SK-N-SH (cell line): Measurements from ENCODE around the gene PTAFR. TPM values are rescaled to one million over a fixed set of nuclear protein-coding genes. Genes with fewer than 3 reads are reported as not detected.

Experiments
- CTCF ChIA-PET: fragments of 300-600, 350-600 bp; formaldehyde crosslinking; extraction: SDS; loops from one replicate; lab custom pipeline; 2021; lab: Yijun Ruan, JAX
- POLR2A ChIA-PET: fragments of 350-600 bp; sonication (Branson Sonifier 250); formaldehyde crosslinking; extraction: SDS; loops from one replicate; lab custom pipeline; 2020; ENCODE audit warnings: antibody characterized with exemption, inconsistent platforms; lab: Yijun Ruan, JAX
- DNase-seq: peaks from one replicate; pipeline ENCODE4 v3.0.0; 2012
- H2AFZ ChIP-seq: fragments of 200-600 bp; sonication (generic); 2 replicates; pipeline ENCODE4 v1.8.1; 2016; ENCODE audit warnings: antibody characterized with exemption, mild to moderate bottlenecking, low read depth
- H3F3A ChIP-seq: fragments of 200-600 bp; sonication (generic); replicated peaks from 2 replicates; pipeline ENCODE3; 2016; ENCODE audit warnings: antibody characterized with exemption, mild to moderate bottlenecking; ENCODE audit not compliant: insufficient read depth
- H3K27ac ChIP-seq, 2 experiments: fragments of 200-500 bp in 1 of 2; fragments of 200-600 bp in 1 of 2; sonication (Bioruptor generic) in 1 of 2; sonication (generic), shearing (Covaris generic) in 1 of 2; 2 replicates each; pipeline versions ENCODE4 v1.5.1 to v1.6.1; 2014 to 2016; ENCODE audit warnings: low read depth in 2 of 2, inconsistent platforms in 1 of 2, low read length in 1 of 2, mild to moderate bottlenecking in 1 of 2, mixed read lengths in 1 of 2
- H3K27me3 ChIP-seq: fragments of 200-600 bp; sonication (generic), shearing (Covaris generic); 2 replicates; pipeline ENCODE4 v1.6.1; 2016; ENCODE audit warnings: mixed run types; ENCODE audit not compliant: insufficient read depth
- H3K36me3 ChIP-seq, 2 experiments: fragments of 200-500 bp in 1 of 2; fragments of 200-600 bp in 1 of 2; sonication (Bioruptor generic) in 1 of 2; sonication (generic) in 1 of 2; replicated peaks in 1 of 2; 2 replicates each; pipeline versions ENCODE3 to v1.5.1; 2014 to 2016; ENCODE audit warnings: low read length in 1 of 2, mild to moderate bottlenecking in 1 of 2; ENCODE audit not compliant: insufficient read depth in 2 of 2, control insufficient read depth in 1 of 2
- H3K4me1 ChIP-seq, 2 experiments: fragments of 200-500 bp in 1 of 2; fragments of 200-600 bp in 1 of 2; sonication (Bioruptor generic) in 1 of 2; sonication (generic), shearing (Covaris generic) in 1 of 2; 2 replicates each; pipeline versions ENCODE4 v1.5.1 to v1.6.1; 2014 to 2016; ENCODE audit warnings: low read depth in 1 of 2, low read length in 1 of 2, mixed run types in 1 of 2; ENCODE audit not compliant: insufficient read depth in 2 of 2, control insufficient read depth in 1 of 2
- H3K4me2 ChIP-seq: fragments of 200-600 bp; sonication (generic), shearing (Covaris generic); 2 replicates; pipeline ENCODE4 v1.6.1; 2017; ENCODE audit warnings: mixed run types
- H3K4me3 ChIP-seq, 2 experiments: fragments of 200-500 bp in 1 of 2; fragments of 200-600 bp in 1 of 2; sonication (Bioruptor generic) in 1 of 2; sonication (generic), shearing (Covaris generic) in 1 of 2; 2 replicates each; pipeline versions ENCODE4 v1.5.1 to v1.8.1; 2014 to 2016; ENCODE audit warnings: low read depth in 2 of 2, inconsistent platforms in 1 of 2, low read length in 1 of 2, mild to moderate bottlenecking in 1 of 2, mixed read lengths in 1 of 2, moderate library complexity in 1 of 2
- H3K79me2 ChIP-seq: fragments of 200-600 bp; sonication (generic); 2 replicates; pipeline ENCODE4 v1.8.1; 2017; ENCODE audit warnings: mild to moderate bottlenecking; ENCODE audit not compliant: insufficient read depth
- H3K9ac ChIP-seq: fragments of 200-600 bp; sonication (generic); 2 replicates; pipeline ENCODE4 v1.6.1; 2017; ENCODE audit warnings: mixed run types
- H3K9me2 ChIP-seq: fragments of 200-600 bp; sonication (generic); 2 replicates; pipeline ENCODE4 v1.6.1; 2017; ENCODE audit warnings: mixed run types
- H3K9me3 ChIP-seq: fragments of 200-600 bp; sonication (generic); 2 replicates; pipeline ENCODE4 v1.6.1; 2017; ENCODE audit warnings: mixed run types, mild to moderate bottlenecking, moderate library complexity
- H4K20me1 ChIP-seq: fragments of 200-600 bp; sonication (generic); 2 replicates; pipeline ENCODE4 v1.6.1; 2017; ENCODE audit warnings: mild to moderate bottlenecking, mixed run types; ENCODE audit not compliant: insufficient read depth
- CHD2 ChIP-seq: fragments of 150-350 bp; IDR thresholded peaks from 2 replicates; pipeline ENCODE4 v1.6.1; 2018; ENCODE audit warnings: low read length; ENCODE audit not compliant: partially characterized antibody
- ELF1 ChIP-seq: IDR thresholded peaks from 2 replicates; pipeline ENCODE4 v1.4.0; 2012
- EP300 ChIP-seq, 2 experiments: IDR thresholded peaks; 2 replicates each; pipeline versions ENCODE4 v1.4.0 to v1.6.1; 2012; ENCODE audit warnings: borderline replicate concordance in 1 of 2, low read depth in 1 of 2, low read length in 1 of 2
- GATA2 ChIP-seq: sonication (generic); formaldehyde crosslinking; IDR thresholded peaks from 2 replicates; pipeline ENCODE4 v1.5.0; 2020; ENCODE audit warnings: mild to moderate bottlenecking, missing genetic modification reagents
- IRF3 ChIP-seq: fragments of 150-350 bp; IDR thresholded peaks from 2 replicates; pipeline ENCODE4 v1.6.1; 2016; ENCODE audit warnings: mild to moderate bottlenecking, low read depth, low read length
- MEF2A ChIP-seq: IDR thresholded peaks from 2 replicates; pipeline ENCODE4 v1.4.0; 2012; ENCODE audit warnings: low read depth, borderline replicate concordance
- NRF1 ChIP-seq: IDR thresholded peaks from 2 replicates; pipeline ENCODE4 v1.6.1; 2012; ENCODE audit warnings: low read depth, mild to moderate bottlenecking, low read length
- PBX3 ChIP-seq: IDR thresholded peaks from 2 replicates; pipeline ENCODE4; 2012
- RAD21 ChIP-seq: IDR thresholded peaks from 2 replicates; pipeline ENCODE4 v1.6.1; 2012; ENCODE audit warnings: mild to moderate bottlenecking, low read length
- RFX5 ChIP-seq: IDR thresholded peaks from 2 replicates; pipeline ENCODE4 v1.6.1; 2012; ENCODE audit warnings: mild to moderate bottlenecking, improper control_type of control experiment, low read length
- RXRA ChIP-seq: IDR thresholded peaks from 2 replicates; pipeline ENCODE4 v1.4.0; 2012; ENCODE audit warnings: low read depth, mild to moderate bottlenecking, borderline replicate concordance
- SIN3A ChIP-seq: IDR thresholded peaks from 2 replicates; pipeline ENCODE4 v1.6.1; 2012; ENCODE audit warnings: low read depth, mild to moderate bottlenecking, low read length, moderate library complexity, borderline replicate concordance
- SMC3 ChIP-seq: IDR thresholded peaks from 2 replicates; pipeline ENCODE4 v1.6.1; 2012; ENCODE audit warnings: low read depth, low read length, improper control_type of control experiment
- TEAD4 ChIP-seq: IDR thresholded peaks from 2 replicates; pipeline ENCODE4 v1.4.0; 2012; ENCODE audit warnings: mild to moderate bottlenecking, borderline replicate concordance; ENCODE audit not compliant: insufficient read depth
- USF1 ChIP-seq: IDR thresholded peaks from 2 replicates; pipeline ENCODE4 v1.4.0; 2012; ENCODE audit warnings: low read depth, borderline replicate concordance
- ZBTB33 ChIP-seq: IDR thresholded peaks from 2 replicates; pipeline ENCODE4 v1.4.0; 2012; ENCODE audit warnings: low read depth, borderline replicate concordance
- WGBS: methylation state at CpG from one replicate; pipeline ENCODE4 v1.1.6; 2017; ENCODE audit warnings: low lambda C conversion rate; 5-methylcytosine and 5-hydroxymethylcytosine counted together
- polyA plus RNA-seq, 3 experiments: library from polyadenylated mRNA; depleted of rRNA; stranded (reverse); fragments of >200 nt; gene quantifications; 2 replicates each; pipeline ENCODE4 v1.2.3, GENCODE V29; 2012

Gene PTAFR
- polyA plus RNA-seq, 1 of the 3 experiments (the other 2 are of a cell fraction) = 0.05 TPM

- DNase-seq = no peak
- no peak overlapping the region for H2AFZ ChIP-seq
- TF ChIP-seq EP300 (IDR thresholded peaks at IDR 0.05; ENCODE audit: borderline replicate concordance in 1 of 2, low read depth in 1 of 2, low read length in 1 of 2) = no peak
- TF ChIP-seq RAD21 = no peak
- TF ChIP-seq SIN3A = no peak
- TF ChIP-seq TEAD4 = no peak
- no peak for TF ChIP-seq IRF3
- TF ChIP-seq MEF2A = no peak
- no peak for TF ChIP-seq PBX3
- no peak for TF ChIP-seq RFX5
- TF ChIP-seq ELF1 = no peak
- no peak for TF ChIP-seq CHD2
- no peak for TF ChIP-seq NRF1
- TF ChIP-seq RXRA = no peak
- TF ChIP-seq ZBTB33 = no peak
- no peak for TF ChIP-seq GATA2 (CRISPR knock-in tag)
- TF ChIP-seq USF1 = no peak
- no peak for TF ChIP-seq SMC3
- no peaks in the 10 kb centered on the region for H3K27me3 ChIP-seq
- no peak overlapping the region for H3K27ac ChIP-seq
- H3K79me2 ChIP-seq = no peaks in the 10 kb centered on the region
- no peaks in the 10 kb centered on the region for H3K4me1 ChIP-seq
- peaks cover 22 to 24% of the 10 kb centered on the region in 2 experiments for H3K36me3 ChIP-seq
- no peak overlapping the region for H3K4me2 ChIP-seq
- H3K4me3 ChIP-seq = no peak overlapping the region
- H3K9me2 ChIP-seq = no peaks in the 10 kb centered on the region
- H4K20me1 ChIP-seq = no peaks in the 10 kb centered on the region
- CTCF ChIA-PET = interaction anchor here (0.6 to 1.5 kb wide), 3 partner anchors 12 to 107 kb away, joined by 3 to 6 read pairs (median 3); no protein-coding TSS in a partner anchor
- H3F3A ChIP-seq = no peaks in the 10 kb centered on the region
- POLR2A ChIA-PET = no interaction called here
- H3K9me3 ChIP-seq = no peaks in the 10 kb centered on the region
- 82% methylated on average over 3 of the region's 3 CpGs for WGBS
- H3K9ac ChIP-seq = no peak overlapping the region
Measured at GRCh38 chr1:28196330-28196729, 19.8 kb upstream of the PTAFR start.
